ENCODE data around the gene PLD4. TPM values are rescaled to one million over a fixed set of nuclear protein-coding genes. Genes with fewer than 3 reads are reported as not detected.

PLD4 gene
- total and polyA plus RNA-seq, 9 donors = 0.12 to 3.2 (median 1.0) TPM; not detected in 1

DNA sequence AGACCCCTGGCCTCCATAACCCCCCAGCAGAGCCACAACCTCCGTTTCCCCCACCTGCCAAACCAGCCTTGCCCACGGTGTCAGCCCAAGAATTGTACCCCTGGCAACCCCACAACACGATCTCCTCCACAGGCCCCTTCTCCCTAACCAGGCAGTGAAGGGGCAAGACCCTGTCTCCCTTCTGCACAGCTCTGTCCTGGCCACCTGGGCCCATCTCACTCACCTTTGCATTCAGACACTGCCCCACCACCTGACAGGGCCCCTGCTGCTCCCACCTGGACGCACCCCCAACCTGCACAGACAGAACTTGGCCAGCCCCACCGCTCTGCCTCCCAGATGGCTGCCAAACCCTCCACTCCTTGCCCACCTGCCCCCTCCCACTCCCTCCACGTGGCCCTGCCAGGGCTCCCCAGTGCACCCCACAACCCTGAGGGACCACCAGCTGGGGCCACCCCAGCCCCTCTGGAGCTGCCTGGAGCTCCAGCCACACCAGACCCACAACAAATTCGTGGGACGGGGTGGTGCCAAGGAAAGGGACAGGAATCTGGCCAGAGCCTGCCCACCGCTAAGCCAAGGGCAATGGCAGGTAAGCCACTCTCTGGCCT lies 41.7 kb downstream of the PLD4 start:
- H3K4me3 ChIP-seq = no peak overlapping the region
- H3K4me1 ChIP-seq (ENCODE audit: insufficient read depth) = peaks cover 9% of the 10 kb centered on the region
- H3K27me3 ChIP-seq = no peaks in the 10 kb centered on the region
- peak in 2 of 5 donors; percentile 19 to 35 for DNase-seq
- TF ChIP-seq POLR2A (IDR thresholded peaks at IDR 0.05) (no peak), EP300 (IDR thresholded peaks at IDR 0.05) (no peak), CTCF (IDR thresholded peaks at IDR 0.05) (no peak)
- WGBS, 3 donors = 67 to 75% (median 71%) methylated on average over 9 of the region's 9 CpGs
- intact Hi-C loops (cut with DNase I) = no loop called here
- H3K9me3 ChIP-seq = no peaks in the 10 kb centered on the region
- no peak overlapping the region for H3K27ac ChIP-seq
- H3K36me3 ChIP-seq = no peaks in the 10 kb centered on the region

GRCh38 chr14:104966981-104967385 lies 42.3 kb downstream of the PLD4 start:
- intact Hi-C loops (cut with DNase I) = no loop called here
- peaks cover 9% of the 10 kb centered on the region for H3K4me1 ChIP-seq (ENCODE audit: insufficient read depth)
- no peak for TF ChIP-seq POLR2A (IDR thresholded peaks at IDR 0.05)
- H3K4me3 ChIP-seq = no peak overlapping the region
- H3K27me3 ChIP-seq = no peaks in the 10 kb centered on the region
- no peaks in the 10 kb centered on the region for H3K36me3 ChIP-seq
- 22 to 31% (median 30%) methylated on average over 5 to 8 of the region's 8 CpGs for WGBS, 3 donors
- peak in 1 of 5 donors; percentile 39 for DNase-seq
- no peaks in the 10 kb centered on the region for H3K9me3 ChIP-seq
- no peak overlapping the region for H3K27ac ChIP-seq

GRCh38 chr14:104967386-104968152 lies 42.9 kb downstream of the PLD4 start:
- no peaks in the 10 kb centered on the region for H3K27me3 ChIP-seq
- peak in 4 of 5 donors; percentile 37 to 61 (median 58) for DNase-seq
- 2 to 3% (median 3%) methylated on average over 20 to 36 of the region's 36 CpGs for WGBS, 3 donors
- no peaks in the 10 kb centered on the region for H3K36me3 ChIP-seq
- peak overlapping the region in 1 of 2 donors; percentile 21 for H3K27ac ChIP-seq
- H3K4me1 ChIP-seq (ENCODE audit: insufficient read depth) = peaks cover 12% of the 10 kb centered on the region
- H3K9me3 ChIP-seq = no peaks in the 10 kb centered on the region
- TF ChIP-seq EP300 (IDR thresholded peaks at IDR 0.05) (no peak), CTCF (IDR thresholded peaks at IDR 0.05) (no peak), POLR2A (IDR thresholded peaks at IDR 0.05) (no peak)
- peak overlapping the region; percentile 27 for H3K4me3 ChIP-seq
- intact Hi-C loops (cut with DNase I) = no loop called here

- peaks cover 17% of the 10 kb centered on the region for H3K4me1 ChIP-seq (ENCODE audit: insufficient read depth)
- peak overlapping the region in 1 of 2 donors; percentile 21 for H3K27ac ChIP-seq
- peak overlapping the region; percentile 27 for H3K4me3 ChIP-seq
- intact Hi-C loops (cut with DNase I) = no loop called here
- no peaks in the 10 kb centered on the region for H3K36me3 ChIP-seq
- H3K9me3 ChIP-seq = no peaks in the 10 kb centered on the region
- H3K27me3 ChIP-seq = no peaks in the 10 kb centered on the region
- peak; percentile 79 to 87 (median 84) for DNase-seq
- 0 to 2% (median 0%) methylated on average over 11 to 12 of the region's 12 CpGs for WGBS, 3 donors
- no peak for TF ChIP-seq EP300 (IDR thresholded peaks at IDR 0.05)
- no peak for TF ChIP-seq CTCF (IDR thresholded peaks at IDR 0.05)
- no peak for TF ChIP-seq POLR2A (IDR thresholded peaks at IDR 0.05)
Observed at GRCh38 chr14:104968153-104968527, 43.5 kb downstream of the PLD4 start.
